ENCODE results near the gene TMED5.
A peak's percentile ranks its signal among the peaks of the same experiment; 100 is the strongest.

TMED5 gene

DNA sequence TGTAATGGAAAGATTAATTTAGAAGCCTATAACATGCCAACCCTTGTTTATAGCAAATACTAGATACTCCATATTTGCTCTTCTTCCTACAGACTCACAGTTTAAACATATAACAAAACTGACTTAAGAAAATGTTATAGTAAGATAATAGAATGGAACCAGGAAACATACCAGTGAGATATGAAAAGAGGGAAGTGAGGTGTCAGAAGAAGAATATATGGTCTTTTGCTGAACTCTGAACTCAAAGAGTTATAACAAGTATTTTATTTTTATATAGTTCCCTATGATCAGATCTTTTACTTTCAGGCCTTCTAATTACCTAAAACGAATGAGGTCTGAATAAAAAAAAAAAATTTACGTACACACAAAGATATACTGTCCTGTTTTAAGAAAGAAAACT lies 20.9 kb downstream of the TMED5 start:
- no peak overlapping the region for H4K5ac ChIP-seq (ENCODE audit: low read length)
- H4K8ac ChIP-seq (ENCODE audit: low read depth, low read length): no peak overlapping the region
- no peak overlapping the region for H3K9ac ChIP-seq (ENCODE audit: low read length)
- no peak overlapping the region for H2BK15ac ChIP-seq (replicated peaks; ENCODE audit: low read depth)
- no peak overlapping the region for H3K18ac ChIP-seq (ENCODE audit: low read length)
- H2BK120ac ChIP-seq (ENCODE audit: low read depth, low read length): no peak overlapping the region
- no peak overlapping the region for H3K23ac ChIP-seq (ENCODE audit: low read length)
- no peaks in the 10 kb centered on the region for H3K27me3 ChIP-seq (ENCODE audit: insufficient read depth, low read length, poor library complexity)
- no CpG with 5 or more reads among the region's 2 CpGs for WGBS (ENCODE audit: extremely low coverage, insufficient coverage, low lambda C conversion rate)
- H3K56ac ChIP-seq (ENCODE audit: low read length): no peak overlapping the region
- H3K79me2 ChIP-seq (ENCODE audit: control insufficient read depth, insufficient read depth, low read length): peaks cover 1% of the 10 kb centered on the region
- H2AK5ac ChIP-seq (ENCODE audit: low read length): no peak overlapping the region
- no peak for DNase-seq
- no peak overlapping the region for H2BK5ac ChIP-seq (ENCODE audit: low read length)
- no peak overlapping the region for H3K4me2 ChIP-seq (ENCODE audit: low read length)
- no peaks in the 10 kb centered on the region for H3K36me3 ChIP-seq (ENCODE audit: control insufficient read depth, insufficient read depth, low read length)
- H3K4ac ChIP-seq (ENCODE audit: low read depth, low read length): no peak overlapping the region
- no peaks in the 10 kb centered on the region for H3K4me1 ChIP-seq (ENCODE audit: control insufficient read depth, low read depth, low read length)
- no peak overlapping the region for H3K4me3 ChIP-seq (ENCODE audit: low read length)
- H3K79me1 ChIP-seq (ENCODE audit: low read length): peaks cover 3% of the 10 kb centered on the region
- H3K27ac ChIP-seq (ENCODE audit: low read depth, low read length): no peak overlapping the region

DNA sequence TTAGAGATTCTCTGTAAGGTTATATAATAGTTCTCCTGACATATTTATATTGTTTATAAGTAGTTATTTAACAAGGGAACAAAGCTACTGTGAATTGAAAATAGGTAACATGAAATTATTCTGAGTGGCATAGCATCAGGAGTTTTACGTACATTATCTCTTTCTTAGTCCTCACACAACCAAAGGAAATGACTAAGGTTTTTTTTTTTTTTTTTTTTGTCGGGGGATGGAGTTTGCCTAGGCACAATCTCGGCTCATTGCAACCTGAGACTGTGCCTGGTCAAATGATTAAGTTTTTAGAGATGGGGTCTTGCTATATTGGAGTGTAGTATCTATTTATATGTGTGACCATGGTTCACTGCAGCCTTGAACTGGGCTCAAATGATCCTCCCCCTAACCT lies 24.9 kb downstream of the TMED5 start:
- no peaks in the 10 kb centered on the region for H3K27me3 ChIP-seq (ENCODE audit: insufficient read depth, low read length, poor library complexity)
- H3K9ac ChIP-seq (ENCODE audit: low read length): no peak overlapping the region
- peak; percentile 32 for DNase-seq
- H3K4me1 ChIP-seq (ENCODE audit: control insufficient read depth, low read depth, low read length): no peaks in the 10 kb centered on the region
- H3K36me3 ChIP-seq (ENCODE audit: control insufficient read depth, insufficient read depth, low read length): no peaks in the 10 kb centered on the region
- no peak overlapping the region for H3K4me3 ChIP-seq (ENCODE audit: low read length)
- no peak overlapping the region for H2BK15ac ChIP-seq (replicated peaks; ENCODE audit: low read depth)
- H3K4me2 ChIP-seq (ENCODE audit: low read length): no peak overlapping the region
- no peak overlapping the region for H3K23ac ChIP-seq (ENCODE audit: low read length)
- H3K4ac ChIP-seq (ENCODE audit: low read depth, low read length): no peak overlapping the region
- H4K8ac ChIP-seq (ENCODE audit: low read depth, low read length): no peak overlapping the region
- H4K5ac ChIP-seq (ENCODE audit: low read length): no peak overlapping the region
- no peak overlapping the region for H2BK120ac ChIP-seq (ENCODE audit: low read depth, low read length)
- H3K18ac ChIP-seq (ENCODE audit: low read length): no peak overlapping the region
- H2BK5ac ChIP-seq (ENCODE audit: low read length): no peak overlapping the region
- no peak overlapping the region for H2AK5ac ChIP-seq (ENCODE audit: low read length)
- WGBS (ENCODE audit: extremely low coverage, insufficient coverage, low lambda C conversion rate): no CpG with 5 or more reads among the region's 3 CpGs
- no peak overlapping the region for H3K56ac ChIP-seq (ENCODE audit: low read length)
- H3K79me2 ChIP-seq (ENCODE audit: control insufficient read depth, insufficient read depth, low read length): no peaks in the 10 kb centered on the region
- no peak overlapping the region for H3K27ac ChIP-seq (ENCODE audit: low read depth, low read length)
- H3K79me1 ChIP-seq (ENCODE audit: low read length): no peaks in the 10 kb centered on the region

DNA sequence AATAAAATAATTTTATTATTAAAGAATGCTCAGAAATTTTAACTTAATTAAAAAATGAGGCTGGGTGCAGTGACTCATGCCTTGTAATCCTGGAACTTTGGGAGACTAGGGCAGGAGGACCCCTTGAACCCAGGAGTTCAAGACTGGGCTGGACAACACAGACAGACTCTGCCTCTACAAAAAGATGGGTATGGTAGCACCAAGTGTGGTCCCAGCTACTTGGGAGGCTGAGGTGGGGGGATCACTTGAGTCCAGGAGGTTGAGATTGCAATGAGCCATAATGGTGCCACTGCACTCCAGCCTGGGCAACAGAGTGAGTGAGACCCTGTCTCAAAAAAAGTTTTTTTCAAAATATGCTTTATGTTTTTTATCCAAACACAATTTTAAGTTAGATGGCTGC lies 25.3 kb downstream of the TMED5 start:
- Histone ChIP-seq H3K4me1 (ENCODE audit: control insufficient read depth, low read depth, low read length) (no peaks in the 10 kb centered on the region), H3K36me3 (ENCODE audit: control insufficient read depth, insufficient read depth, low read length) (no peaks in the 10 kb centered on the region), H3K18ac (ENCODE audit: low read length) (no peak overlapping the region), H2BK5ac (ENCODE audit: low read length) (no peak overlapping the region), H3K4me3 (ENCODE audit: low read length) (no peak overlapping the region), H2BK15ac (replicated peaks; ENCODE audit: low read depth) (no peak overlapping the region), H3K4me2 (ENCODE audit: low read length) (no peak overlapping the region), H2AK5ac (ENCODE audit: low read length) (no peak overlapping the region), H3K23ac (ENCODE audit: low read length) (no peak overlapping the region), H3K79me1 (ENCODE audit: low read length) (no peaks in the 10 kb centered on the region), H3K27me3 (ENCODE audit: insufficient read depth, low read length, poor library complexity) (no peaks in the 10 kb centered on the region), H3K27ac (ENCODE audit: low read depth, low read length) (no peak overlapping the region), H3K56ac (ENCODE audit: low read length) (no peak overlapping the region), H2BK120ac (ENCODE audit: low read depth, low read length) (no peak overlapping the region), H3K9ac (ENCODE audit: low read length) (no peak overlapping the region), H4K8ac (ENCODE audit: low read depth, low read length) (no peak overlapping the region), H3K79me2 (ENCODE audit: control insufficient read depth, insufficient read depth, low read length) (no peaks in the 10 kb centered on the region), H3K4ac (ENCODE audit: low read depth, low read length) (no peak overlapping the region), H4K5ac (ENCODE audit: low read length) (no peak overlapping the region)
- DNase-seq: no peak

DNA sequence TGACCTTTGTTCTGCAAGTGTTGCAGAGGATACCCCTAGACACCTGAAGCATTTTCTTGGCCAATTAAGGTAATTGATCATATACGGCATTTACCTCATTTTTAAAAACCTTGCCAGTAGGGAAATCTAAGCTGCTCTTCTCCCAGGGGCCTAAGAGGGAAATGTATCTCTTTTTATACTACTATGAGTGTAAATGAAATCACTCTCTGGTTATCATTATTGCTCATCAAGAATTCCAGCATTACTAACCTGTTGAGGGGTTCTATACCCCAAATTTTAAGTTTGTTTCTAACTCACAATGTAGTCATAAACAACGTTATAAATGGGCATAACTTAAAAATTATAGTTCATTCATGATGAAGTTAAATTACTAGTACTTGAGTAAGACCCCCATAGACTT lies 27.4 kb downstream of the TMED5 start:
- H3K4me1 ChIP-seq (ENCODE audit: control insufficient read depth, low read depth, low read length): no peaks in the 10 kb centered on the region
- H3K4me2 ChIP-seq (ENCODE audit: low read length): no peak overlapping the region
- H3K4me3 ChIP-seq (ENCODE audit: low read length): no peak overlapping the region
- no peak overlapping the region for H2BK5ac ChIP-seq (ENCODE audit: low read length)
- H4K5ac ChIP-seq (ENCODE audit: low read length): no peak overlapping the region
- no peak overlapping the region for H3K27ac ChIP-seq (ENCODE audit: low read depth, low read length)
- H3K79me2 ChIP-seq (ENCODE audit: control insufficient read depth, insufficient read depth, low read length): no peaks in the 10 kb centered on the region
- H2BK15ac ChIP-seq (replicated peaks; ENCODE audit: low read depth): no peak overlapping the region
- no peak overlapping the region for H2AK5ac ChIP-seq (ENCODE audit: low read length)
- DNase-seq: no peak
- H3K4ac ChIP-seq (ENCODE audit: low read depth, low read length): no peak overlapping the region
- H3K27me3 ChIP-seq (ENCODE audit: insufficient read depth, low read length, poor library complexity): no peaks in the 10 kb centered on the region
- H3K9ac ChIP-seq (ENCODE audit: low read length): no peak overlapping the region
- H3K56ac ChIP-seq (ENCODE audit: low read length): no peak overlapping the region
- WGBS (ENCODE audit: extremely low coverage, insufficient coverage, low lambda C conversion rate): no CpG with 5 or more reads among the region's 2 CpGs
- H3K79me1 ChIP-seq (ENCODE audit: low read length): no peaks in the 10 kb centered on the region
- H4K8ac ChIP-seq (ENCODE audit: low read depth, low read length): no peak overlapping the region
- no peak overlapping the region for H3K23ac ChIP-seq (ENCODE audit: low read length)
- H3K36me3 ChIP-seq (ENCODE audit: control insufficient read depth, insufficient read depth, low read length): peaks cover 1% of the 10 kb centered on the region
- no peak overlapping the region for H3K18ac ChIP-seq (ENCODE audit: low read length)
- no peak overlapping the region for H2BK120ac ChIP-seq (ENCODE audit: low read depth, low read length)

DNA sequence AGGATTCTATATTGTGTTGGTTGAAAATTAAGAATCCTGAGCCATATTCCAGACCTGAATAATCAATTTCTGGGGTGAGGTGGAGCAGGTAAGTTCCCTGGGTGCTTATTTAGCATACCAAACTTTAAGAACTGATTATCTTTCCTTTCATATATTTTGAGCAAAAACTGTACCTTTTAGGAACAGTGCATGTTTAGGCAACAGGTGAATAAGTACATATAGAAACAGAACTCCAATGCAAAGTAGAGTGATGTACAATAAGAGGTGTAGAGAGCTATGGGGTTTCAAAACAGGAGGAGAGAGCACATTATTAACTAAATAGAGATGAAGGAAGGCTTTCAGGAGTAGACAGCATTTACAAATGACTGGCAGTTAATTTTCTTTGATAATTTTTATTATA lies 28.7 kb downstream of the TMED5 start:
- Histone ChIP-seq H4K5ac (ENCODE audit: low read length) (no peak overlapping the region), H3K23ac (ENCODE audit: low read length) (no peak overlapping the region), H3K56ac (ENCODE audit: low read length) (no peak overlapping the region), H3K18ac (ENCODE audit: low read length) (no peak overlapping the region), H3K27me3 (ENCODE audit: insufficient read depth, low read length, poor library complexity) (no peaks in the 10 kb centered on the region), H3K27ac (ENCODE audit: low read depth, low read length) (no peak overlapping the region), H2BK15ac (replicated peaks; ENCODE audit: low read depth) (no peak overlapping the region), H3K79me2 (ENCODE audit: control insufficient read depth, insufficient read depth, low read length) (no peaks in the 10 kb centered on the region), H2BK5ac (ENCODE audit: low read length) (no peak overlapping the region), H2AK5ac (ENCODE audit: low read length) (no peak overlapping the region), H4K8ac (ENCODE audit: low read depth, low read length) (no peak overlapping the region), H3K79me1 (ENCODE audit: low read length) (no peaks in the 10 kb centered on the region), H3K4me2 (ENCODE audit: low read length) (no peak overlapping the region), H2BK120ac (ENCODE audit: low read depth, low read length) (no peak overlapping the region), H3K36me3 (ENCODE audit: control insufficient read depth, insufficient read depth, low read length) (peaks cover 1% of the 10 kb centered on the region), H3K9ac (ENCODE audit: low read length) (no peak overlapping the region), H3K4me1 (ENCODE audit: control insufficient read depth, low read depth, low read length) (no peaks in the 10 kb centered on the region), H3K4me3 (ENCODE audit: low read length) (no peak overlapping the region), H3K4ac (ENCODE audit: low read depth, low read length) (no peak overlapping the region)
- DNase-seq: no peak

DNA sequence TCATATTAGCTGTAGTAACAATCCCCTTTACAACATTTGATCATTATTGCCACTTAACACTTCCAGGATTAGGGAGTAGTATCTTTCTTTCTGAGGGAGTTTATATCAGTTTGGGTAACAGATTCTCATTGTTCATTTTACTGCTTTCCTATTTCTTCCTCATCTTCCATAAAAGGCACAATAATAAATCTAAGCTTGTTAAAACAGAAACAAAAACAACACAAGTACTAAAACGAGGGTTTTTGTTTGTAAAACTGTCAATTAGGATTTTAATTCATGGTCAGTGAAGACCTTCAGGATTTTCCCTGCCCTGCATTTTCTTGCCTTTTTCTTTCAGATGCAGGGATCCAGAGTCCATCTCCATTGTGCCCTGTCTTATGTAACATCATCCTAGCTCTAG lies 29.5 kb downstream of the TMED5 start:
- no peak overlapping the region for H2BK15ac ChIP-seq (replicated peaks; ENCODE audit: low read depth)
- no peak overlapping the region for H3K4me2 ChIP-seq (ENCODE audit: low read length)
- no peak overlapping the region for H4K5ac ChIP-seq (ENCODE audit: low read length)
- no CpG with 5 or more reads among the region's 1 CpG for WGBS (ENCODE audit: extremely low coverage, insufficient coverage, low lambda C conversion rate)
- no peaks in the 10 kb centered on the region for H3K4me1 ChIP-seq (ENCODE audit: control insufficient read depth, low read depth, low read length)
- no peak overlapping the region for H2BK5ac ChIP-seq (ENCODE audit: low read length)
- no peak overlapping the region for H3K56ac ChIP-seq (ENCODE audit: low read length)
- peaks cover 1% of the 10 kb centered on the region for H3K36me3 ChIP-seq (ENCODE audit: control insufficient read depth, insufficient read depth, low read length)
- DNase-seq: no peak
- H3K79me2 ChIP-seq (ENCODE audit: control insufficient read depth, insufficient read depth, low read length): no peaks in the 10 kb centered on the region
- no peak overlapping the region for H4K8ac ChIP-seq (ENCODE audit: low read depth, low read length)
- H3K18ac ChIP-seq (ENCODE audit: low read length): no peak overlapping the region
- H2AK5ac ChIP-seq (ENCODE audit: low read length): no peak overlapping the region
- no peak overlapping the region for H3K4ac ChIP-seq (ENCODE audit: low read depth, low read length)
- no peak overlapping the region for H3K4me3 ChIP-seq (ENCODE audit: low read length)
- H2BK120ac ChIP-seq (ENCODE audit: low read depth, low read length): no peak overlapping the region
- no peak overlapping the region for H3K23ac ChIP-seq (ENCODE audit: low read length)
- no peak overlapping the region for H3K9ac ChIP-seq (ENCODE audit: low read length)
- H3K79me1 ChIP-seq (ENCODE audit: low read length): no peaks in the 10 kb centered on the region
- no peaks in the 10 kb centered on the region for H3K27me3 ChIP-seq (ENCODE audit: insufficient read depth, low read length, poor library complexity)
- no peak overlapping the region for H3K27ac ChIP-seq (ENCODE audit: low read depth, low read length)
